B cell (primary cell): ENCODE data around the gene KRT33B. TPM values are rescaled to one million over a fixed set of nuclear protein-coding genes. Genes with fewer than 3 reads are reported as not detected.

ENCODE experiments used
- ATAC-seq: fragments of 200-7000 bp; cut with Tn5 transposase; one replicate; pipeline ENCODE4 v1.10.0; 2021; ENCODE audit warnings: low read depth, mild to moderate bottlenecking, moderate number of reproducible peaks, moderate library complexity
- CTCF ChIA-PET: fragments of 350-600 bp; sonication (Branson Sonifier 250); formaldehyde crosslinking; loops from one replicate; lab custom pipeline; 2021; ENCODE audit warnings: antibody characterized with exemption, inconsistent platforms; lab: Charles Lee
- POLR2A ChIA-PET: fragments of 350-600 bp; sonication (Branson Sonifier 250); formaldehyde crosslinking; loops from one replicate; lab custom pipeline; 2021; ENCODE audit warnings: antibody characterized with exemption; lab: Charles Lee
- DNase-seq: peaks from one replicate; pipeline ENCODE4 v3.0.0; 2013
- H2AFZ ChIP-seq: 2 replicates; pipeline ENCODE4 v1.6.1; 2012; ENCODE audit warnings: mild to moderate bottlenecking, low read depth, low read length; ENCODE audit not compliant: insufficient read depth, poor library complexity, severe bottlenecking
- H3K27ac ChIP-seq, 2 donors: 1 replicate in 1 of 2; 2 replicates in 1 of 2; pipeline ENCODE4 v1.5.1; 2012 to 2013; ENCODE audit warnings: low read length in 2 of 2, mild to moderate bottlenecking in 2 of 2, moderate library complexity in 1 of 2
- H3K27me3 ChIP-seq, 4 experiments: fragments of 200-600 bp in 1 of 4; sonication (generic) in 1 of 4; replicated peaks in 1 of 4; 1 replicate in 2 of 4; 2 replicates in 2 of 4; pipeline versions ENCODE4 v1.6.1 to v1.7.0; 2013 to 2016; ENCODE audit warnings: low read length in 3 of 4, mild to moderate bottlenecking in 2 of 4, mixed read lengths in 1 of 4, moderate library complexity in 1 of 4; ENCODE audit not compliant: insufficient read depth in 4 of 4, control insufficient read depth in 3 of 4; ENCODE audit errors: control extremely low read depth in 1 of 4
- H3K36me3 ChIP-seq, 2 experiments: replicated peaks in 1 of 2; 1 replicate in 1 of 2; 2 replicates in 1 of 2; pipeline versions ENCODE4 v1.6.1 to v1.7.1; 2013; ENCODE audit warnings: low read length in 1 of 2; ENCODE audit not compliant: insufficient read depth in 2 of 2, control insufficient read depth in 1 of 2; ENCODE audit errors: control extremely low read depth in 1 of 2, extremely low read depth in 1 of 2
- H3K4me1 ChIP-seq, 2 donors: fragments of 200-600 bp in 1 of 2; sonication (generic) in 1 of 2; 1 replicate in 1 of 2; 2 replicates in 1 of 2; pipeline versions ENCODE4 v1.5.1 to v1.6.1; 2013 to 2017; ENCODE audit warnings: low read length in 2 of 2; ENCODE audit not compliant: control insufficient read depth in 2 of 2, insufficient read depth in 2 of 2
- H3K4me2 ChIP-seq: replicated peaks from 2 replicates; pipeline ENCODE3; 2012; ENCODE audit warnings: mild to moderate bottlenecking, low read depth, low read length; ENCODE audit not compliant: poor library complexity, severe bottlenecking
- H3K4me3 ChIP-seq, 5 experiments: fragments of 200-600 bp in 1 of 5; sonication (generic) in 1 of 5; 1 replicate in 3 of 5; 2 replicates in 2 of 5; pipeline versions ENCODE4 v1.5.1 to v1.7.0; 2011 to 2016; ENCODE audit warnings: low read length in 4 of 5, mild to moderate bottlenecking in 4 of 5, low read depth in 2 of 5, control low read depth in 1 of 5, moderate library complexity in 1 of 5; ENCODE audit not compliant: insufficient read depth in 1 of 5; ENCODE audit errors: control extremely low read depth in 1 of 5, extremely low read depth in 1 of 5
- H3K79me2 ChIP-seq: fragments of 200-600 bp; sonication (generic); one replicate; pipeline ENCODE4 v1.6.0; 2016; ENCODE audit warnings: low read length; ENCODE audit not compliant: control insufficient read depth, insufficient read depth
- H3K9ac ChIP-seq: fragments of 200-600 bp; sonication (generic); 2 replicates; pipeline ENCODE4 v1.6.1; 2017; ENCODE audit warnings: mild to moderate bottlenecking, low read length, moderate library complexity
- H3K9me3 ChIP-seq, 3 donors: one replicate each; pipeline versions ENCODE4 v1.6.1 to v1.7.1; 2013; ENCODE audit warnings: low read length in 2 of 3; ENCODE audit not compliant: control insufficient read depth in 2 of 3, insufficient read depth in 1 of 3; ENCODE audit errors: control extremely low read depth in 1 of 3
- H4K20me1 ChIP-seq: 2 replicates; pipeline ENCODE4 v1.6.0; 2012; ENCODE audit warnings: mild to moderate bottlenecking, low read length; ENCODE audit not compliant: insufficient read depth, control insufficient read depth, poor library complexity, severe bottlenecking
- H3K27ac Mint-ChIP-seq: one replicate; pipeline ENCODE4 v1.8.0; 2021; ENCODE audit warnings: mixed read lengths
- H3K27me3 Mint-ChIP-seq: one replicate; pipeline ENCODE4 v1.8.0; 2021; ENCODE audit warnings: mixed read lengths
- H3K4me1 Mint-ChIP-seq: one replicate; pipeline ENCODE4 v1.8.0; 2021; ENCODE audit warnings: mixed read lengths
- H3K4me3 Mint-ChIP-seq: one replicate; pipeline ENCODE4 v1.8.0; 2021; ENCODE audit warnings: mixed read lengths
- H3K9me3 Mint-ChIP-seq: one replicate; pipeline ENCODE4 v1.8.0; 2022; ENCODE audit warnings: mixed read lengths; ENCODE audit not compliant: insufficient read depth
- CTCF ChIP-seq: fragments of 200-600 bp; IDR thresholded peaks from one replicate; pipeline ENCODE4 v1.8.0; 2022; ENCODE audit warnings: antibody characterized with exemption, mild to moderate bottlenecking
- EZH2 ChIP-seq: IDR thresholded peaks from 2 replicates; pipeline ENCODE4 v1.6.1; 2012; ENCODE audit warnings: borderline replicate concordance, low read depth, mild to moderate bottlenecking, moderate library complexity, low read length; ENCODE audit not compliant: insufficient read depth, poor library complexity, severe bottlenecking
- WGBS: methylation state at CpG from one replicate; pipeline ENCODE4 v1.1.5; 2013; ENCODE audit warnings: missing lambda C conversion rate; ENCODE audit not compliant: insufficient coverage; 5-methylcytosine and 5-hydroxymethylcytosine counted together
- intact Hi-C: fragments of 100-400 bp; cut with micrococcal nuclease; formaldehyde crosslinking; loops from one replicate; pipeline ENCODE4 v1.10.0; 2022
- polyA plus RNA-seq: library from polyadenylated mRNA; depleted of rRNA; stranded (reverse); fragments of >200 nt; gene quantifications from 2 replicates; pipeline ENCODE4 v1.2.3, GENCODE V29; 2012
- total RNA-seq, 2 donors: library from RNA; stranded (reverse); fragments of 120-200 nt in 1 of 2; gene quantifications; 1 replicate in 1 of 2; 2 replicates in 1 of 2; pipeline versions ENCODE4 v1.2.3 to v1.2.4, GENCODE V29; 2013 to 2022

KRT33B gene
- total and polyA plus RNA-seq, 2 donors (not counting 1 experiment from before 2014, with no cell fraction given): not detected

- DNase-seq (no peak), ATAC-seq (no peak)
- Histone ChIP-seq H3K4me2 (no peak overlapping the region), H3K27ac (no peak overlapping the region), H4K20me1 (no peaks in the 10 kb centered on the region), H3K4me1 (no peaks in the 10 kb centered on the region), H3K9ac (no peak overlapping the region), H3K36me3 (no peaks in the 10 kb centered on the region), H3K27me3 (peaks cover 0 to 12% (median 0%) of the 10 kb centered on the region in 4 experiments), H3K4me3 (no peak overlapping the region), H3K9me3 (peaks cover 0 to 3% (median 0%) of the 10 kb centered on the region in 3 donors), H3K79me2 (no peaks in the 10 kb centered on the region), H2AFZ (no peak overlapping the region)
- peaks cover 3% of the 10 kb centered on the region for H3K9me3 Mint-ChIP-seq
- no peak for TF ChIP-seq CTCF
- TF ChIP-seq EZH2: no peak
- intact Hi-C loops: no loop called here
- ChIA-PET CTCF (interaction anchor here (0.5 kb wide), 1 partner anchor 741 kb away, joined by 3 read pairs; no protein-coding TSS in a partner anchor), POLR2A (no interaction called here)
- H3K4me3 Mint-ChIP-seq: no peak overlapping the region
- peaks cover 38% of the 10 kb centered on the region for H3K27me3 Mint-ChIP-seq
- WGBS: 88% methylated on average over 4 of the region's 5 CpGs
- no peak overlapping the region for H3K27ac Mint-ChIP-seq
- no peaks in the 10 kb centered on the region for H3K4me1 Mint-ChIP-seq
Observed at GRCh38 chr17:41360296-41360995, 9.2 kb downstream of the KRT33B start.

GRCh38 chr17:41354536-41354935 is 15.1 kb downstream of the KRT33B start:
- ATAC-seq (no peak), DNase-seq (no peak)
- no peak overlapping the region for H3K4me3 Mint-ChIP-seq
- peaks cover 35% of the 10 kb centered on the region for H3K27me3 Mint-ChIP-seq
- H3K9me3 Mint-ChIP-seq: peaks cover 3% of the 10 kb centered on the region
- no peak for TF ChIP-seq EZH2
- no peak for TF ChIP-seq CTCF
- H3K4me2 ChIP-seq: no peak overlapping the region
- no peaks in the 10 kb centered on the region for H4K20me1 ChIP-seq
- intact Hi-C loops: no loop called here
- H3K4me3 ChIP-seq: no peak overlapping the region
- whole genome bisulfite sequencing: no CpG with 5 or more reads among the region's 4 CpGs
- no peaks in the 10 kb centered on the region for H3K36me3 ChIP-seq
- no peaks in the 10 kb centered on the region for H3K4me1 ChIP-seq
- H3K4me1 Mint-ChIP-seq: no peaks in the 10 kb centered on the region
- H3K9me3 ChIP-seq: no peaks in the 10 kb centered on the region
- no peak overlapping the region for H3K9ac ChIP-seq
- peaks cover 0 to 10% (median 0%) of the 10 kb centered on the region in 4 experiments for H3K27me3 ChIP-seq
- no peak overlapping the region for H3K27ac Mint-ChIP-seq
- no peak overlapping the region for H3K27ac ChIP-seq
- no peak overlapping the region for H2AFZ ChIP-seq
- no peaks in the 10 kb centered on the region for H3K79me2 ChIP-seq
- ChIA-PET POLR2A (no interaction called here), CTCF (no interaction called here)
